ENCODE measurements around the gene MYO1B. TPM values are rescaled to one million over a fixed set of nuclear protein-coding genes. Genes with fewer than 3 reads are reported as not detected.

MYO1B gene
- total and polyA plus RNA-seq, 7 experiments from 2014 or later, result 0.43 to 14.9 (median 0.54) TPM

- ChIA-PET POLR2A (no interaction called here), CTCF (no interaction called here)
- Mint-ChIP-seq H3K27ac (no peak overlapping the region), H3K27me3 (peaks cover 0 to 15% (median 7%) of the 10 kb centered on the region in 5 donors), H3K36me3 (peaks cover 0 to 7% (median 0%) of the 10 kb centered on the region in 5 donors), H3K9me3 (peaks cover 0 to 7% (median 0%) of the 10 kb centered on the region in 11 donors), H3K4me1 (no peaks in the 10 kb centered on the region), H3K4me3 (no peak overlapping the region)
- DNase-seq, result no peak
- ATAC-seq, result no peak
- intact Hi-C loops (cut with micrococcal nuclease), result no loop called here
- no peaks in the 10 kb centered on the region for H3K4me1 ChIP-seq (ENCODE audit: control insufficient read depth in 2 of 2, insufficient read depth in 2 of 2, low read length in 2 of 2)
- H3K36me3 ChIP-seq (ENCODE audit: control insufficient read depth in 2 of 3, insufficient read depth in 3 of 3, low read length in 3 of 3), result no peaks in the 10 kb centered on the region
- H3K9me3 ChIP-seq (ENCODE audit: control insufficient read depth in 2 of 3, low read length in 3 of 3), result no peaks in the 10 kb centered on the region
- no peak overlapping the region for H3K4me3 ChIP-seq (ENCODE audit: low read length)
- no peak overlapping the region for H3K27ac ChIP-seq (ENCODE audit: low read depth, low read length)
- H3K27me3 ChIP-seq (ENCODE audit: control insufficient read depth in 2 of 2, insufficient read depth in 2 of 2, low read length in 2 of 2), result no peaks in the 10 kb centered on the region
Measured at GRCh38 chr2:191270306-191271161, 25.3 kb downstream of the MYO1B start.

GRCh38 chr2:191272064-191272463 is 26.9 kb downstream of the MYO1B start:
- Mint-ChIP-seq H3K27me3 (peaks cover 0 to 23% (median 13%) of the 10 kb centered on the region in 5 donors), H3K4me3 (no peak overlapping the region), H3K9me3 (peaks cover 0 to 7% (median 0%) of the 10 kb centered on the region in 11 donors), H3K36me3 (peaks cover 0 to 7% (median 0%) of the 10 kb centered on the region in 5 donors), H3K4me1 (no peaks in the 10 kb centered on the region), H3K27ac (no peak overlapping the region)
- ChIA-PET POLR2A (interaction anchor here (0.7 kb wide), 1 partner anchor 63 kb away, joined by 3 read pairs; no protein-coding TSS in a partner anchor), CTCF (no interaction called here)
- no peak for DNase-seq
- H3K4me1 ChIP-seq (ENCODE audit: control insufficient read depth in 2 of 2, insufficient read depth in 2 of 2, low read length in 2 of 2), result no peaks in the 10 kb centered on the region
- H3K27ac ChIP-seq (ENCODE audit: low read depth, low read length), result no peak overlapping the region
- no peak overlapping the region for H3K4me3 ChIP-seq (ENCODE audit: low read length)
- no peak for ATAC-seq
- H3K27me3 ChIP-seq (ENCODE audit: control insufficient read depth in 2 of 2, insufficient read depth in 2 of 2, low read length in 2 of 2), result no peaks in the 10 kb centered on the region
- intact Hi-C loops (cut with micrococcal nuclease), result no loop called here
- no peaks in the 10 kb centered on the region for H3K36me3 ChIP-seq (ENCODE audit: control insufficient read depth in 2 of 3, insufficient read depth in 3 of 3, low read length in 3 of 3)
- no peaks in the 10 kb centered on the region for H3K9me3 ChIP-seq (ENCODE audit: control insufficient read depth in 2 of 3, low read length in 3 of 3)

- peaks cover 0 to 5% (median 0%) of the 10 kb centered on the region in 11 donors for H3K9me3 Mint-ChIP-seq
- no peaks in the 10 kb centered on the region for H3K27me3 ChIP-seq (ENCODE audit: control insufficient read depth in 2 of 2, insufficient read depth in 2 of 2, low read length in 2 of 2)
- H3K4me3 ChIP-seq (ENCODE audit: low read length), result no peak overlapping the region
- H3K36me3 ChIP-seq (ENCODE audit: control insufficient read depth in 2 of 3, insufficient read depth in 3 of 3, low read length in 3 of 3), result no peaks in the 10 kb centered on the region
- no peaks in the 10 kb centered on the region for H3K4me1 ChIP-seq (ENCODE audit: control insufficient read depth in 2 of 2, insufficient read depth in 2 of 2, low read length in 2 of 2)
- DNase-seq (no peak), ATAC-seq (no peak)
- H3K27ac ChIP-seq (ENCODE audit: low read depth, low read length), result no peak overlapping the region
- H3K36me3 Mint-ChIP-seq, result peaks cover 0 to 5% (median 2%) of the 10 kb centered on the region in 5 donors
- no peaks in the 10 kb centered on the region for H3K4me1 Mint-ChIP-seq
- ChIA-PET CTCF (no interaction called here), POLR2A (no interaction called here)
- intact Hi-C loops (cut with micrococcal nuclease), result no loop called here
- peaks cover 0 to 18% (median 7%) of the 10 kb centered on the region in 5 donors for H3K27me3 Mint-ChIP-seq
- no peak overlapping the region for H3K27ac Mint-ChIP-seq
- H3K9me3 ChIP-seq (ENCODE audit: control insufficient read depth in 2 of 3, low read length in 3 of 3), result no peaks in the 10 kb centered on the region
- no peak overlapping the region for H3K4me3 Mint-ChIP-seq
Measured at GRCh38 chr2:191274413-191274815, 29.2 kb downstream of the MYO1B start.

GRCh38 chr2:191276792-191277465 is 31.7 kb downstream of the MYO1B start:
- H3K27me3 Mint-ChIP-seq, result peaks cover 0 to 10% (median 6%) of the 10 kb centered on the region in 5 donors
- peaks cover 0 to 5% (median 0%) of the 10 kb centered on the region in 5 donors for H3K36me3 Mint-ChIP-seq
- no peak overlapping the region for H3K4me3 Mint-ChIP-seq
- no peak overlapping the region for H3K27ac Mint-ChIP-seq
- no peaks in the 10 kb centered on the region for H3K9me3 ChIP-seq (ENCODE audit: control insufficient read depth in 2 of 3, low read length in 3 of 3)
- H3K4me1 ChIP-seq (ENCODE audit: control insufficient read depth in 2 of 2, insufficient read depth in 2 of 2, low read length in 2 of 2), result no peaks in the 10 kb centered on the region
- intact Hi-C loops (cut with micrococcal nuclease), result no loop called here
- no peaks in the 10 kb centered on the region for H3K9me3 Mint-ChIP-seq
- POLR2A ChIA-PET, result no interaction called here
- DNase-seq (no peak), ATAC-seq (no peak)
- H3K4me3 ChIP-seq (ENCODE audit: low read length), result no peak overlapping the region
- no peak overlapping the region for H3K27ac ChIP-seq (ENCODE audit: low read depth, low read length)
- CTCF ChIA-PET, result no interaction called here
- no peaks in the 10 kb centered on the region for H3K36me3 ChIP-seq (ENCODE audit: control insufficient read depth in 2 of 3, insufficient read depth in 3 of 3, low read length in 3 of 3)
- no peaks in the 10 kb centered on the region for H3K4me1 Mint-ChIP-seq
- H3K27me3 ChIP-seq (ENCODE audit: control insufficient read depth in 2 of 2, insufficient read depth in 2 of 2, low read length in 2 of 2), result no peaks in the 10 kb centered on the region

DNA sequence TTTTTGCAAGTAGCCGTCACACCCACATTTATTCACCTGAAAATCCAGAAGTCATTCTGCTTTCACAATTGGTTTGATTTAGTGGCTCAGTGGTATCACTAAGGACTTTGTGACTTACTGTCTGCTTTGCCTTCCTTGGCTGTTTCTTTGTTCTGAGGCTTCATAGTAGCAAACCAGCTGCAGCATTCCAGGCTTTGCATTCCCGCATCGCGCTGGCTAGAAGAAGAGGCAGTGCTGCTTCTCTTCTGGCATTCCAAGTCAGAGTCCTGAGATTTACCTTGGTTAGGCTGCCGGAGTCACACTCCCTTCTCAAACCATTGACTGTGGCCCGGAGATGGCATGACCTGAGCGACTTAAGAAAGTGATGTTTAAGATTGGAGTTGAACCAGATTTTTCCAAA is 35.1 kb downstream of the MYO1B start:
- ChIA-PET POLR2A (no interaction called here), CTCF (no interaction called here)
- Histone ChIP-seq H3K27me3 (ENCODE audit: control insufficient read depth in 2 of 2, insufficient read depth in 2 of 2, low read length in 2 of 2) (no peaks in the 10 kb centered on the region), H3K27ac (ENCODE audit: low read depth, low read length) (no peak overlapping the region), H3K4me1 (ENCODE audit: control insufficient read depth in 2 of 2, insufficient read depth in 2 of 2, low read length in 2 of 2) (no peaks in the 10 kb centered on the region), H3K9me3 (ENCODE audit: control insufficient read depth in 2 of 3, low read length in 3 of 3) (no peaks in the 10 kb centered on the region), H3K4me3 (ENCODE audit: low read length) (no peak overlapping the region), H3K36me3 (ENCODE audit: control insufficient read depth in 2 of 3, insufficient read depth in 3 of 3, low read length in 3 of 3) (no peaks in the 10 kb centered on the region)
- Mint-ChIP-seq H3K9me3 (no peaks in the 10 kb centered on the region), H3K27me3 (peaks cover 0 to 13% (median 6%) of the 10 kb centered on the region in 5 donors), H3K4me1 (peaks cover 0 to 2% (median 0%) of the 10 kb centered on the region in 7 donors), H3K4me3 (no peak overlapping the region), H3K36me3 (peaks cover 0 to 5% (median 0%) of the 10 kb centered on the region in 5 donors), H3K27ac (no peak overlapping the region)
- DNase-seq (no peak), ATAC-seq (no peak)
- intact Hi-C loops (cut with micrococcal nuclease), result no loop called here

- Mint-ChIP-seq H3K27me3 (peaks cover 0 to 13% (median 5%) of the 10 kb centered on the region in 5 donors), H3K4me3 (no peak overlapping the region), H3K36me3 (peaks cover 0 to 5% (median 0%) of the 10 kb centered on the region in 5 donors), H3K9me3 (no peaks in the 10 kb centered on the region), H3K27ac (no peak overlapping the region), H3K4me1 (peaks cover 0 to 2% (median 0%) of the 10 kb centered on the region in 7 donors)
- POLR2A ChIA-PET, result no interaction called here
- H3K36me3 ChIP-seq (ENCODE audit: control insufficient read depth in 2 of 3, insufficient read depth in 3 of 3, low read length in 3 of 3), result no peaks in the 10 kb centered on the region
- H3K27ac ChIP-seq (ENCODE audit: low read depth, low read length), result no peak overlapping the region
- no peaks in the 10 kb centered on the region for H3K27me3 ChIP-seq (ENCODE audit: control insufficient read depth in 2 of 2, insufficient read depth in 2 of 2, low read length in 2 of 2)
- no peaks in the 10 kb centered on the region for H3K4me1 ChIP-seq (ENCODE audit: control insufficient read depth in 2 of 2, insufficient read depth in 2 of 2, low read length in 2 of 2)
- no peak for DNase-seq
- no peak overlapping the region for H3K4me3 ChIP-seq (ENCODE audit: low read length)
- CTCF ChIA-PET, result no interaction called here
- no peak for ATAC-seq
- intact Hi-C loops (cut with micrococcal nuclease), result no loop called here
- no peaks in the 10 kb centered on the region for H3K9me3 ChIP-seq (ENCODE audit: control insufficient read depth in 2 of 3, low read length in 3 of 3)
Measured at GRCh38 chr2:191280834-191281756, 35.9 kb downstream of the MYO1B start.
